NB4 (cell line): Measurements from ENCODE around the gene KLF7.

Experiments used
- DNase-seq: peaks from one replicate; pipeline ENCODE4 v3.0.0; 2010; ENCODE audit warnings: low read depth
- H3K4me3 ChIP-seq: one replicate; pipeline ENCODE4 v1.5.1; 2011; ENCODE audit warnings: mild to moderate bottlenecking, low read depth, low read length, moderate library complexity
- CTCF ChIP-seq: IDR thresholded peaks from one replicate; pipeline ENCODE4 v1.5.1; 2012; ENCODE audit warnings: low read depth, low read length
- MAX ChIP-seq: IDR thresholded peaks from 2 replicates; pipeline ENCODE4 v1.6.1; 2011; ENCODE audit warnings: low read depth, low read length
- MYC ChIP-seq: IDR thresholded peaks from 2 replicates; pipeline ENCODE4 v1.6.1; 2011; ENCODE audit warnings: low read depth, low read length
- POLR2A ChIP-seq: IDR thresholded peaks from 2 replicates; pipeline ENCODE4 v1.6.1; 2011; ENCODE audit warnings: mild to moderate bottlenecking; ENCODE audit not compliant: insufficient read length; ENCODE audit errors: extremely low read depth

KLF7 gene

GRCh38 chr2:207123776-207124391 is 41.9 kb downstream of the KLF7 start:
- no peak overlapping the region for H3K4me3 ChIP-seq
- TF ChIP-seq MYC (no peak), POLR2A (no peak), CTCF (no peak), MAX (no peak)
- no peak for DNase-seq

- DNase-seq: no peak
- no peak overlapping the region for H3K4me3 ChIP-seq
- TF ChIP-seq MYC: no peak
- no peak for TF ChIP-seq CTCF
- no peak for TF ChIP-seq MAX
- TF ChIP-seq POLR2A: no peak
These were observed 42.4 kb downstream of the KLF7 start for GRCh38 chr2:207123335-207123744.

- no peak for TF ChIP-seq POLR2A
- no peak for TF ChIP-seq MAX
- TF ChIP-seq CTCF: no peak
- TF ChIP-seq MYC: no peak
- no peak overlapping the region for H3K4me3 ChIP-seq
- DNase-seq: no peak
These were observed 43.0 kb downstream of the KLF7 start for GRCh38 chr2:207122651-207123334.

- no peak for TF ChIP-seq MYC
- TF ChIP-seq MAX: no peak
- no peak for TF ChIP-seq POLR2A
- no peak for TF ChIP-seq CTCF
- no peak for DNase-seq
These were observed 44.0 kb downstream of the KLF7 start for GRCh38 chr2:207121784-207122183.

GRCh38 chr2:207119048-207119447 is 46.7 kb downstream of the KLF7 start:
- TF ChIP-seq CTCF (no peak), MAX (no peak), POLR2A (no peak), MYC (no peak)
- no peak for DNase-seq
- no peak overlapping the region for H3K4me3 ChIP-seq

More at GRCh38 chr2:207121784-207122183, 44.0 kb downstream of the KLF7 start:
- H3K4me3 ChIP-seq: no peak overlapping the region
